ENCODE measurements around the gene DLGAP1.
"Not testable (repeated sequence)": the region's sequence is repeated elsewhere in the genome, so short reads cannot be mapped to it uniquely, and the experiment has no call there.

DLGAP1 gene

DNA sequence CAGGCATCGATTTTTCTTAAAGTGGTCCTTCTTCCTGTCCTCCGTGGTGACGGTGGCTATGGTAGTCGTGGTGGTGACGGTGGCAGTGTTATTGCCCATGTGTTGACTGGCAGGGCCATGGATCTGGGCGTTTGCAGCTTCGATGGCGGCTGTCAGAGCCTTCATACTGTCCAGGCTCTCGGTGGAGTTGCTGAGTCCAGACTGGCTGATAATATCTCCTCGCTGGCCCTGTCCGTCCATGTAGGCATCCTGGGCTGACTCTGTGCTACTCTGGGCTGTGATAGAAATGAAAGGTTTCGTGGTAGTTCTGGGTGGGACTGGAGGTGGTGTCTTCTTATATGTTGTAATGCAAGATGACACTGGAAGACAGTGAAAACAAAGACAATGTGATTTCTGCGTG lies 873.2 kb downstream of the DLGAP1 start:
- Histone ChIP-seq H3K36me3 (no peaks in the 10 kb centered on the region), H3K27me3 (no peaks in the 10 kb centered on the region), H3K4me1 (no peaks in the 10 kb centered on the region), H3K4me3 (ENCODE audit: low read depth, low read length) (no peak overlapping the region), H3K9me3 (no peaks in the 10 kb centered on the region)
- TF ChIP-seq, protein P1, sequence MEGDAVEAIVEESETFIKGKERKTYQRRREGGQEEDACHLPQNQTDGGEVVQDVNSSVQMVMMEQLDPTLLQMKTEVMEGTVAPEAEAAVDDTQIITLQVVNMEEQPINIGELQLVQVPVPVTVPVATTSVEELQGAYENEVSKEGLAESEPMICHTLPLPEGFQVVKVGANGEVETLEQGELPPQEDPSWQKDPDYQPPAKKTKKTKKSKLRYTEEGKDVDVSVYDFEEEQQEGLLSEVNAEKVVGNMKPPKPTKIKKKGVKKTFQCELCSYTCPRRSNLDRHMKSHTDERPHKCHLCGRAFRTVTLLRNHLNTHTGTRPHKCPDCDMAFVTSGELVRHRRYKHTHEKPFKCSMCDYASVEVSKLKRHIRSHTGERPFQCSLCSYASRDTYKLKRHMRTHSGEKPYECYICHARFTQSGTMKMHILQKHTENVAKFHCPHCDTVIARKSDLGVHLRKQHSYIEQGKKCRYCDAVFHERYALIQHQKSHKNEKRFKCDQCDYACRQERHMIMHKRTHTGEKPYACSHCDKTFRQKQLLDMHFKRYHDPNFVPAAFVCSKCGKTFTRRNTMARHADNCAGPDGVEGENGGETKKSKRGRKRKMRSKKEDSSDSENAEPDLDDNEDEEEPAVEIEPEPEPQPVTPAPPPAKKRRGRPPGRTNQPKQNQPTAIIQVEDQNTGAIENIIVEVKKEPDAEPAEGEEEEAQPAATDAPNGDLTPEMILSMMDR (IDR thresholded peaks at IDR 0.05; ENCODE audit: low read depth, low read length), result no peak
- DNase-seq, result no peak

DNA sequence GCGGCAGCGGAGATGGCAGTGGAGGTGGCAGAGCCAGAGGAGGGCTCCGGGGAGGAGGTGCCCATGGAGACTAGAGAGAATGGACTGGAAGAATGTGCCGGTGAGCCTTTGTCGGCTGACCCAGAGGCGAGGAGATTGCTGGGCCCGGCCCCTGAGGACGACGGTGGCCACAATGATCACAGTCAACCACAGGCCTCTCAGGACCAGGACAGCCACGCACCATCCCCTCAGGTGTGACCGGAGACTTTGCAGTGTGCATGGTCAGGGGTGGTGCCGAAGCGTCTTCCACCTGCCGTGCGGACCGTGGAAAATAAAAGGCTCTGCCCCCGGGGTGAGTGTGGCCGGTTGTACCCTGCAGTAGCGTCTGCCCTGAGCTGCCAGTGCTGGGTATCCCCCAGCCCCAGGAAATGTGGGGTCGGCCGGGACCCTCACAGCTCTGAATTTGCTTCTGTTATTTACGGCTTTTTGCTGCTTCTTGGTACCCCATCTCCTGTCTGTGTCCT lies 874.5 kb downstream of the DLGAP1 start:
- not testable (repeated sequence) for DNase-seq, H3K9me3 ChIP-seq

DNA sequence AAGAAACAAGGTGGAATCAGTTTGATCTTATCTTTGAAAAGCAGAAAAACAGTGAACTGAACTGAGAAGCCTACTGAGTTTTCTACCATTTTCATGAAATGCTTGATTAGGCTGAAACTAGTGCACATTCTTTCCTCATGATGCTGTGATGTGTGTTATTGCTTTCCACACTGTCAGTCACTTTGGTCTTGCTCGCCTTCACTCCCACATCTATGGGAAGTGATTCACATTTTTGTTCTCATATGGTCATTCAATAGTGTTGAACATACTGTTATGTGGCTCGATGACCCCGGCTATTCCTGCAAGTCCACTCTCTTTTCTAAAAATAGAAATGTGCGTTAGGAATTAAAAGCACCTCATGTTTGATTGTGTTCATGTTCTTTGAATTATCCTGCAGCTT lies 875.4 kb downstream of the DLGAP1 start:
- Histone ChIP-seq H3K27me3 (no peaks in the 10 kb centered on the region), H3K4me3 (ENCODE audit: low read depth, low read length) (no peak overlapping the region), H3K4me1 (no peaks in the 10 kb centered on the region), H3K36me3 (no peaks in the 10 kb centered on the region), H3K9me3 (no peaks in the 10 kb centered on the region)
- TF ChIP-seq, protein P1 (IDR thresholded peaks at IDR 0.05; ENCODE audit: low read depth, low read length), result no peak
- no peak for DNase-seq

More for the DNA sequence above, 874.5 kb downstream of the DLGAP1 start:
- not testable (repeated sequence) for H3K36me3 ChIP-seq; H3K4me3 ChIP-seq (ENCODE audit: low read depth, low read length); H3K27me3 ChIP-seq; H3K4me1 ChIP-seq

DNA sequence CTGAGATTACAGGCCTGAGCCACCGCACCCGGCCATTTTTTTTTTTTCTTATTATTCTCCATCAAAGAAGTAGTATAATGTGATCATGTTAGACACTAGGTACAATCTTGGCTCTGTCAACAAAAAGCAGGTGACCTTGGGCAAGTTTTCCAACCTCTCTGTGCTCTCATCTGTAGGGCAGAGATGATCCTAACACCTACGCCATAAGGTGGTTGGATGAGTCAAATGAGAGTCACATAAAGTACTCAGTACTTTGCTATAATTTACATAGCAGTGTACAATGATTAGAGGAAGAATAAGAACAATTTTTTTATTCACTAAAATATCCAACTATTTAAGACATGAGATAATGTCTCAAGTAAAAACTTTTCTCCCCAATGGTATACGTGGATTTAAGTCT lies 876.5 kb downstream of the DLGAP1 start:
- H3K9me3 ChIP-seq, result no peaks in the 10 kb centered on the region
- H3K4me3 ChIP-seq (ENCODE audit: low read depth, low read length), result no peak overlapping the region
- TF ChIP-seq, protein P1 (IDR thresholded peaks at IDR 0.05; ENCODE audit: low read depth, low read length), result no peak
- no peaks in the 10 kb centered on the region for H3K36me3 ChIP-seq
- no peaks in the 10 kb centered on the region for H3K27me3 ChIP-seq
- DNase-seq, result no peak
- H3K4me1 ChIP-seq, result no peaks in the 10 kb centered on the region

DNA sequence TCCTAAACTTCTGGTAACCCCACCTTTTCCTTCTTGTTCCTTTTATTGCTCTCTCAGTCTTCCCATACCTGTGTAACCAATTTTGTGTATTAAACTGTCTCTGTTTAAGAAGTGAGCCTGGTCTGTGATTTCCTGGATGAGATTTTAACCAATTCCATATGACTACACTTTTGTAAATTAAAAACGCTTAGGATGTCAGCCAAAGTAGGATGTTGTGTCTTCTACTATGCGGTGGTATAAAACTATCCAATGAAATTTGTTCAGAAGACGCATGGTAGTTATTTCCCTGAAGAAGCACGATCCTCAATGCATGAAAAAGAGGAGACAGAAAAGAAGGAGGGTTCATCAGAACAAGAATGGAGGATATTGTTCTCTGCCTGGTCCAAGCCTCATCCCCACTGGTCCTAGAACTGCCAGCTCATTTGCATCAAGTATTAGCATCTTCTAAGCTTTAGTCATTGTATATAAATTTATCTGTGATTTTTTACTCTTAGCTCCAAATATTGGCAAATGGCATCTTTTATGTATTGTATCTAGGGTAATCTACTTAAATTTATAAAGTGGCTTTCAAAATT lies 877.7 kb downstream of the DLGAP1 start:
- DNase-seq, result no peak
- TF ChIP-seq, protein P1 (IDR thresholded peaks at IDR 0.05; ENCODE audit: low read depth, low read length), result no peak
- Histone ChIP-seq H3K4me3 (ENCODE audit: low read depth, low read length) (no peak overlapping the region), H3K36me3 (no peaks in the 10 kb centered on the region), H3K9me3 (no peaks in the 10 kb centered on the region), H3K27me3 (no peaks in the 10 kb centered on the region), H3K4me1 (no peaks in the 10 kb centered on the region)

DNA sequence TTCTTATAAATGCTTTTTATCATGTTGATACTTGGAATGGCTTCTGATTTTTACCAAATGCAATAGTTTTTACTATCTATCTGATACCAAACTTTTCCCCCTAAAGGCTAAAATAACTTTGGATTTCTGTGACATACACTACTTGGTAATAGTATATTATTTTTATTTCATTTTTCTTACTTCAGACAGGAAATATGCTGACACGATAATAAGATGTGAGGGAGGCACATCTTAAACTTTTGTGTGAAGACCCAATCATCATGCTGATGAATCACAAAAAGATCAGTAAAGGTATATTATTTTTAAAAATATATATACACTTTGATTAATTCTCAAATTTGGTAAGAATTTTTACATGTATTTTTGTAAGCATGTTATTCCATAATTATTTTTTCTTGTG lies 882.3 kb downstream of the DLGAP1 start:
- TF ChIP-seq, protein P1 (IDR thresholded peaks at IDR 0.05; ENCODE audit: low read depth, low read length), result no peak
- H3K4me3 ChIP-seq (ENCODE audit: low read depth, low read length), result no peak overlapping the region
- DNase-seq, result no peak
- no peaks in the 10 kb centered on the region for H3K27me3 ChIP-seq
- no peaks in the 10 kb centered on the region for H3K9me3 ChIP-seq
- no peaks in the 10 kb centered on the region for H3K4me1 ChIP-seq
- H3K36me3 ChIP-seq, result no peaks in the 10 kb centered on the region
